A673 (cell line): ENCODE results near the gene CD244.
"Not testable (repeated sequence)": the region's sequence is repeated elsewhere in the genome, so short reads cannot be mapped to it uniquely, and the experiment has no call there.

Experiments
- EZH2 ChIP-seq: fragments of 200-600 bp; sonication (generic); IDR thresholded peaks from 2 replicates; pipeline ENCODE4 v1.6.1; 2017; ENCODE audit warnings: borderline replicate concordance, low read depth, mild to moderate bottlenecking, mixed read lengths, antibody characterized with exemption, low read length; ENCODE audit not compliant: poor library complexity, severe bottlenecking
- TF ChIP-seq, protein P1 (sequence below): fragments of 300-800, 200-600 bp; sonication (generic); conservative IDR thresholded peaks from 2 replicates; pipeline ENCODE4 v1.5.1; 2017; ENCODE audit warnings: low read depth, mild to moderate bottlenecking, antibody characterized with exemption, low read length, moderate library complexity, mixed read lengths

DNA sequence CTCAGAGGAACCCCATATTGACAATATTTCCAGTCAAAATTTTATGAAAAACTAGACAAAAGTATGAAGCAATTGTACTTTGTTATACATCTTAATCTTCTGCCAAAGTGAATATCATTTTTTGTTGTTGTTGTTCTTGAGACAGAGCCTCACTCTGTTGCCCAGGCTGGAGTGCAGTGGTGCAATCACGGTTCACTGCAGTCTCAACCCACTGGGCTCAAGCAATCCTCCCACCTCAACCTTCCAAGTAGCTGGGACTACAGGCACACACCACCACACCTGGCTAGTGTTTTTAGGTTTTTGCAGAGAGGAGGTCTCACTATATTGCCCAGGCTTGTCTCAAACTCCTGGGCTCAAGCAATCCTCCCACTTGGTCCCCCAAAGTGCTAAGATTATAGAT is 39.6 kb upstream of the CD244 start:
- TF ChIP-seq, protein P1, sequence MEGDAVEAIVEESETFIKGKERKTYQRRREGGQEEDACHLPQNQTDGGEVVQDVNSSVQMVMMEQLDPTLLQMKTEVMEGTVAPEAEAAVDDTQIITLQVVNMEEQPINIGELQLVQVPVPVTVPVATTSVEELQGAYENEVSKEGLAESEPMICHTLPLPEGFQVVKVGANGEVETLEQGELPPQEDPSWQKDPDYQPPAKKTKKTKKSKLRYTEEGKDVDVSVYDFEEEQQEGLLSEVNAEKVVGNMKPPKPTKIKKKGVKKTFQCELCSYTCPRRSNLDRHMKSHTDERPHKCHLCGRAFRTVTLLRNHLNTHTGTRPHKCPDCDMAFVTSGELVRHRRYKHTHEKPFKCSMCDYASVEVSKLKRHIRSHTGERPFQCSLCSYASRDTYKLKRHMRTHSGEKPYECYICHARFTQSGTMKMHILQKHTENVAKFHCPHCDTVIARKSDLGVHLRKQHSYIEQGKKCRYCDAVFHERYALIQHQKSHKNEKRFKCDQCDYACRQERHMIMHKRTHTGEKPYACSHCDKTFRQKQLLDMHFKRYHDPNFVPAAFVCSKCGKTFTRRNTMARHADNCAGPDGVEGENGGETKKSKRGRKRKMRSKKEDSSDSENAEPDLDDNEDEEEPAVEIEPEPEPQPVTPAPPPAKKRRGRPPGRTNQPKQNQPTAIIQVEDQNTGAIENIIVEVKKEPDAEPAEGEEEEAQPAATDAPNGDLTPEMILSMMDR, result not testable (repeated sequence)
- not testable (repeated sequence) for TF ChIP-seq EZH2
